Stomach (tissue), 4 donors: ENCODE measurements around the gene DDX31.
A peak's percentile ranks its signal among the peaks of the same experiment; 100 is the strongest.

Experiments
- CTCF ChIP-seq, 7 experiments: fragments of 450-650 bp in 4 of 7; fragments of 200-600 bp in 3 of 7; sonication (generic) in 3 of 7; IDR thresholded peaks; one replicate each; pipeline ENCODE4 v1.5.1; 2016 to 2019; ENCODE audit warnings: antibody characterized with exemption in 7 of 7, control low read depth in 2 of 7, mild to moderate bottlenecking in 1 of 7
- POLR2A ChIP-seq, 4 donors: fragments of 450-650 bp; IDR thresholded peaks; one replicate each; pipeline ENCODE4 v1.6.1; 2016; ENCODE audit warnings: antibody characterized with exemption in 4 of 4, control low read depth in 2 of 4, mild to moderate bottlenecking in 1 of 4, moderate library complexity in 1 of 4
- POLR2AphosphoS5 ChIP-seq, 3 donors: sonication (generic); formaldehyde crosslinking; IDR thresholded peaks; one replicate each; pipeline ENCODE4 v1.6.1; 2016; ENCODE audit warnings: antibody characterized with exemption in 3 of 3

GRCh38 chr9:132694144-132694543, 24.4 kb upstream of the DDX31 start:
- TF ChIP-seq CTCF (IDR thresholded peaks at IDR 0.05) (peak in 2 of 7 experiments; percentile 13 to 26), POLR2AphosphoS5 (IDR thresholded peaks at IDR 0.05) (no peak), POLR2A (IDR thresholded peaks at IDR 0.05) (no peak)
